ENCODE results near the gene ZNF497.

DNA sequence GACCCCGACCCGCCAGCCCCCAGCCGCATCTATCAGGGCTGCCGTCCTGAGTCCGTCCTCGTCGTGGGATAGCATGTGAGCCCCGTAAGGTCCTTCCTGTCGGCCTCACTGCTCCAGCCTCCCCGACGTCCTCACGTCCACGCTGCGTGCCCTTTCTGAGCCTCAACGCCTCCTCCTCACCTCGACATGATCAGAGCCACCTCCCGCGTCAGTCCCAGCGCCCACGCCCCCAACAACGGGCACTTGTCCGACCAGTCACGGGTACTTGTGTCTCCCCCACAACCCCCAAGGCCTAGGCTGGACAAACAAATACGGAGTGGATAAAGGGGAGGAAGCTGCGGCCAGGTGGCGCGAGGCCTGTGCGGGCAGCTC, 665 bp downstream of the ZNF497 start:
- TF ChIP-seq ZFP3 (CRISPR knock-in tag; IDR thresholded peaks at IDR 0.05), result no peak
- TF ChIP-seq ISL1 (CRISPR knock-in tag; IDR thresholded peaks at IDR 0.05), result no peak
- no peak for TF ChIP-seq PPARA (CRISPR knock-in tag; IDR thresholded peaks at IDR 0.05; ENCODE audit: borderline replicate concordance)
- TF ChIP-seq TOX (CRISPR knock-in tag; IDR thresholded peaks at IDR 0.05; ENCODE audit: borderline replicate concordance), result no peak
- TF ChIP-seq ZNF70 (CRISPR knock-in tag; IDR thresholded peaks at IDR 0.05), result no peak

Measured in SK-N-SH treated with all-trans-retinoic acid at 6 μM for 48 hours (cell line).